RWPE2 (cell line): ENCODE data around the gene SELP.

ENCODE experiments used
- ATAC-seq: fragments of 200-7000 bp; cut with Tn5 transposase; 3 replicates; pipeline ENCODE4 v1.9.1; 2021; ENCODE audit warnings: low read depth
- DNase-seq: peaks from one replicate; pipeline ENCODE4 v3.0.0-alpha.2; 2020; ENCODE audit warnings: low spot score
- H3K27ac ChIP-seq: fragments of 450-650 bp; 2 replicates; pipeline ENCODE4 v1.5.1; 2017; ENCODE audit warnings: mild to moderate bottlenecking; ENCODE audit not compliant: poor library complexity, severe bottlenecking
- H3K27me3 ChIP-seq: fragments of 250-450 bp; sonication (Bioruptor Pico); 2 replicates; pipeline ENCODE4 v1.5.1; 2021; ENCODE audit warnings: mild to moderate bottlenecking, moderate library complexity; ENCODE audit not compliant: insufficient read depth, poor library complexity, severe bottlenecking
- H3K36me3 ChIP-seq: fragments of 250-450 bp; sonication (Bioruptor Pico); 2 replicates; pipeline ENCODE4 v1.5.1; 2020; ENCODE audit warnings: low read depth, mild to moderate bottlenecking, moderate library complexity
- H3K4me1 ChIP-seq: fragments of 250-450 bp; sonication (Bioruptor Pico); 2 replicates; pipeline ENCODE4 v1.5.1; 2021; ENCODE audit warnings: mild to moderate bottlenecking, moderate library complexity; ENCODE audit not compliant: insufficient read depth, poor library complexity, severe bottlenecking
- H3K4me3 ChIP-seq: fragments of 250-450 bp; sonication (Bioruptor Pico); 2 replicates; pipeline ENCODE4 v1.5.1; 2021; ENCODE audit warnings: mild to moderate bottlenecking, moderate library complexity; ENCODE audit not compliant: severe bottlenecking
- H3K9me3 ChIP-seq: fragments of 250-450 bp; sonication (Bioruptor Pico); 2 replicates; pipeline ENCODE4 v1.5.1; 2021; ENCODE audit warnings: mild to moderate bottlenecking, moderate library complexity; ENCODE audit not compliant: severe bottlenecking
- TF ChIP-seq, protein P1 (sequence below): fragments of 450-650 bp; IDR thresholded peaks from one replicate; pipeline ENCODE4 v1.5.1; 2017; ENCODE audit warnings: mild to moderate bottlenecking, moderate library complexity; ENCODE audit not compliant: poor library complexity, severe bottlenecking

The SELP gene

DNA sequence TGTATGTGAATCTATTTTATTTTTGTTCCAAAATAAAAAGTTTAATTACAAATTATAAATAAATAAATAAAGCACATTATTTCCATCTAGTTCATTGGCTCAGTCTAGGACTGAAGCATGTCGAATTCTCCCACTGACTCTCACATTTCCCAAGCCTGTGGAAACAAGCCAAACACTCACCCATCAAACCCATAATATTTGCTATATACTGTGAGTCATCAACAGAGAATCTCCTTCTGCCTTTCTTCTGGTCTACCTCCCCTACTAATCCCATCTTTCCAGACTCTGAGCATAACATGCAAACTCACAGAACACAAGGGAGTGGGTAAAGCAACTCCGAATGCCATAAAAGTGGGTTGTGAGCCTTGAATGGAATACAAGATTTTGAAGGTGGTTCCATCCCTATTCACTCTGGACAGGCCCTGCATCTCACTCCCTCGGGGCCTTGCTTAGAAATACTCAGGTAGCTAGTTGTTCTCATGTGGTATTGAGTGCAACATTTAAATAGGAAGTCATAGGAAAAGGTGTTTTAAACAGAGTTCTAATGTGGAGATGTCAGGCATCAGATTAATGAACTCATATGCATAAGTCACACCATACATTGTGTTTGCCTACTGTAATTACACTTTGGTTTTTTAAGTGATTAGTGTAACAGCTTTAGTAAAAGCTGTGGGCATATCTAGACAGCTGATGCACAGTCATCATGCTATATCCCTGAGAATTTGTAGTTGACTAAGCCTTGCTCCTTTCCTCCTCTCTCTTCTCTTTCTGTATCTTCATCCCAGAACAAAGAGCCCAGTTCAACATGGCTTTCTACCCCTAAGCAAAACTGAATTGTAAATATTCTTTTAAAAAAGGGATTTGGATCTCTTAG is 90.7 kb downstream of the SELP start:
- Histone ChIP-seq H3K27ac (peak overlapping the region; percentile 31), H3K27me3 (no peaks in the 10 kb centered on the region), H3K4me3 (no peak overlapping the region), H3K36me3 (no peaks in the 10 kb centered on the region), H3K9me3 (no peaks in the 10 kb centered on the region), H3K4me1 (peaks cover 14% of the 10 kb centered on the region)
- ATAC-seq, result peak; percentile 96
- DNase-seq, result no peak
- TF ChIP-seq, protein P1, sequence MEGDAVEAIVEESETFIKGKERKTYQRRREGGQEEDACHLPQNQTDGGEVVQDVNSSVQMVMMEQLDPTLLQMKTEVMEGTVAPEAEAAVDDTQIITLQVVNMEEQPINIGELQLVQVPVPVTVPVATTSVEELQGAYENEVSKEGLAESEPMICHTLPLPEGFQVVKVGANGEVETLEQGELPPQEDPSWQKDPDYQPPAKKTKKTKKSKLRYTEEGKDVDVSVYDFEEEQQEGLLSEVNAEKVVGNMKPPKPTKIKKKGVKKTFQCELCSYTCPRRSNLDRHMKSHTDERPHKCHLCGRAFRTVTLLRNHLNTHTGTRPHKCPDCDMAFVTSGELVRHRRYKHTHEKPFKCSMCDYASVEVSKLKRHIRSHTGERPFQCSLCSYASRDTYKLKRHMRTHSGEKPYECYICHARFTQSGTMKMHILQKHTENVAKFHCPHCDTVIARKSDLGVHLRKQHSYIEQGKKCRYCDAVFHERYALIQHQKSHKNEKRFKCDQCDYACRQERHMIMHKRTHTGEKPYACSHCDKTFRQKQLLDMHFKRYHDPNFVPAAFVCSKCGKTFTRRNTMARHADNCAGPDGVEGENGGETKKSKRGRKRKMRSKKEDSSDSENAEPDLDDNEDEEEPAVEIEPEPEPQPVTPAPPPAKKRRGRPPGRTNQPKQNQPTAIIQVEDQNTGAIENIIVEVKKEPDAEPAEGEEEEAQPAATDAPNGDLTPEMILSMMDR, result no peak
